Activated CD4-positive, CD25-positive, alpha-beta regulatory T cell (primary cell): ENCODE results near the gene THPO.

Experiments
- DNase-seq, 4 experiments: peaks; one replicate each; lab custom pipeline; 2025; lab: John Stamatoyannopoulos, UW

The THPO gene

DNA sequence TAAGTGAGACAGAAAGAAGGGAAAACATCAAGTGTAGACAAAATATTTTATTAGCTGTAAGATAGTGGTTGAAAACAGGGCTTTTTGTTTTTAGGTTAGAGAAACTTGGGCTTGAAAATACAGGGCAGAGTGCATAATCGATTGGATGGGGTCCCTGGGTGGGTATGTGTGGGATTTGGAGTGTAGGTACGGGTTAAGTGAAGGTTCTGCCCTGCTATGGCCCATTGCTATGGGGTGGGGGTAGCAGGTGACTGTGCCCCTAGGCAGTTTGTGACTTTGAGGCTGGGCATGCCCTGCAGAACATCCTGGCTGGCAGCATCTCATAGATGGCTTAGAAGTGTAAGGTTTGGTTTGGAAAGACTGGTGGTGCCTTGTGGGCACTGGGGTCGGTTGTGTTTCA lies 44.3 kb downstream of the THPO start:
- no peak for DNase-seq

DNA sequence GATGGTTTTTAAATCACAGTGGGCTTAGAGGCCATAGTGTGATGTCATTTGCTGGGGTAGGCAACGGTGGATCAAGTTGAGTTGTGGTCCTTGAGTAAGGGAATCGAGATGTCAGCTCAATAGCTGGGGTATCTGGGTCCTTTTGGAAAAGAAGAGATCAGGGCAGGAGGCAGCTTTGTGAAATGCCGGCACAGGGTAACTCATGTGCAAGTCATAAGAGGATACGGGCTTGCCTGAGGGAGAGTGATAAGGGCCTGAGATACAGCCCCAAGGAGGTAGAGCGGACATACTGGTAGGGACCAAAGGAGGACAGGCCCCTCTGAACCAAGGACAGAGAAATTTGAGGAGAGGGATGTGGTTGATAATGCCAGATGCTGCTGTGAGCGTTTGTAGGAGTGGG lies 44.8 kb downstream of the THPO start:
- no peak for DNase-seq

DNA sequence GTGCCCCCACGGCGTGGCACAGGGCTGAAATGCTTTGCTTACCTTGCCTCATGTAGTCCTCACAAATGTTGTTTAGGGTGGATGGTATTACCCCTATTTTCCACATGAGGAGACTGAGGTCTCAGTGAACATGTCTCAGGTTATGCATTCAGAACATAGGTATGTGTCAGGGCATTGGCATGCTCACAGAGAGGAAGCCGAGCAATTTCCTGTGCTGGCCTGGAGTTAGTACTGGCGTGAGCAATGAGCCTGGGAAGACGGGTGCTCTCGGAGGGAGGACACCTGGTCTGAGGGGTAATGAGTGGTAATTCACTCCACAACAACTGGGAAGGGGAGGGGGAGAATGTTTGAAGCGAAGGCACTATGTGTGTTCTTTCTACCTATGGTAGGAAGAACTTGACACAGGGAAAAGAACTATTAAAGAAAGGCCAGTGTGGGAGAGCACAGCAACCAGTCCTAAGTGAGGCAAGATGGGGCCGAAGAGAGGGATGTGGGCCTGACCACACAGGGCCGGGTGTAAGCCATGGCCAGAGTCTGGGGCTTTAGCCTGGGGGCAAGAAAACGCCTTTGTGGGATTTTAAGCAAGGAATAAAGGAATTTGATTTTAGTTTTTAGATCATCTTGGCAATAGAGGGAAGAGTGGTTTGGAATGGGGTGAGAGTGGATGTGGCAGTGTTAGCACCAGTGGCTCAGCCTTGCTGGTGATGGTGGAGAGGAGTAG lies 45.5 kb downstream of the THPO start:
- DNase-seq, result no peak

DNA sequence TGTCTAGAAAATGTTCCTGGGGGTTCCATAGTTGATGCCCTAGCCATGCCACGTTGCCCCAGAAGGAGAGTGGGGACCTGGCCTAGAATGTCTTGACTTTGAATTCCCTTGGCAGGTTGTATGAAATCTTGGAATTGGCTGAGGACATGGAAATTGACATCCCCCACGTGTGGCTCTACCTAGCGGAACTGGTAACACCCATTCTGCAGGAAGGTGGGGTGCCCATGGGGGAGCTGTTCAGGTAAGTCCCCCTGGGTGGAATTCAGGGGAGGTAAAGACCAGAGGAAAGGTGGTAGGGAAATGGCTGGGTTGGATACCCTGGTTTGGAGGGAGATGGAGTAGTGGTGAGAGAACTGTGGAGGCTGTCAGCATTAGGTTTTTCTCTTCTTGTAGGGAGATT lies 49.5 kb downstream of the THPO start:
- no peak for DNase-seq

DNA sequence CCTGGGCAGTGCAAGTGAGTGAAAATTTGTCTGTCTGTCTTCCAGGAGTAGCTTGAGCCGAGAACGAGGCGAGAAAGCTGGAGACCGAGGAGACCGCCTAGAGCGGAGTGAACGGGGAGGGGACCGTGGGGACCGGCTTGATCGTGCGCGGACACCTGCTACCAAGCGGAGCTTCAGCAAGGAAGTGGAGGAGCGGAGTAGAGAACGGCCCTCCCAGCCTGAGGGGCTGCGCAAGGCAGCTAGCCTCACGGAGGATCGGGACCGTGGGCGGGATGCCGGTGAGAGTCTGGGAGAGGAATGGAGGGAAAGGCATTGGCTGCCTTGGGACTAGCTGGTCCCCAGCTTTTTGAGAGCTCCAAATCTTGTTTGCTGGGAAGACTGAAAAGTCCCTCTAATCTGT lies 50.8 kb downstream of the THPO start:
- no peak for DNase-seq

DNA sequence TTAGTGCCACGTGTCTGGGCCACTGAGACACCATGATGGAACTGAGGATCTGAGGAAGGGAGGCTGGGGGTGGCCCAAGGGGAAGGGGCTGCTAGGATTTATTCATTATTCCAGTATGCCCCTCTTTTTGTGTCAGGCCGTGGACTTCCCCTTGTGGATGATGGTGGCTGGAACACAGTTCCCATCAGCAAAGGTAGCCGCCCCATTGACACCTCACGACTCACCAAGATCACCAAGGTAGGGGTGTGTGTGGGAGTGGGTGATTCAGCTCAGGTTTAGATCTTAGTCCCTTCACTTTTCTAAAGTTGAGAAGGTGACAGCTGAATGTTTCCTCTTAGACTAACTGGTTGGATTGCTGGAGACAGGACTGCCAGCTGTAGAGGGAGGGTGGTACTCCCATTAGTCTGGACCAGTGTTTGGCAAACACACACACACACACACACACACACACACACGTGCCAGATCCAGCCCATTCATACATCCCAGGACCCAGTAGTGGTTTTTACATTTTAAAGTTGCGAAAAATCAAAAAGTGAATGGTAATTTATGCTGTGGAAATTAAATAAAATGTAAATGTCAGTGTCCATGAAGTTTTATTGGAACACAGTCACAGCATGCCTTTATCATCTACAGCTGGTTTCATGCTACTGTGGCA lies 52.2 kb downstream of the THPO start:
- no peak for DNase-seq

DNA sequence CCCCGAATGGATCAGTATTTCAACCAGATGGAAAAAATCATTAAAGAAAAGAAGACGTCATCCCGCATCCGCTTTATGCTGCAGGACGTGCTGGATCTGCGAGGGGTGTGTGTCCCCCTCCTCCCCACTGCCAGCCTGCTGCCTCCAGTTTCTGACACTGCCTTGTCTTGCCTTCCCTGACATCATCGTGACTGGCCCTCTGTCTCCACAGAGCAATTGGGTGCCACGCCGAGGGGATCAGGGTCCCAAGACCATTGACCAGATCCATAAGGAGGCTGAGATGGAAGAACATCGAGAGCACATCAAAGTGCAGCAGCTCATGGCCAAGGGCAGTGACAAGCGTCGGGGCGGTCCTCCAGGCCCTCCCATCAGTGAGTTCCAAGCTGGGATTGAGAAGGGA lies 52.7 kb downstream of the THPO start:
- no peak for DNase-seq

DNA sequence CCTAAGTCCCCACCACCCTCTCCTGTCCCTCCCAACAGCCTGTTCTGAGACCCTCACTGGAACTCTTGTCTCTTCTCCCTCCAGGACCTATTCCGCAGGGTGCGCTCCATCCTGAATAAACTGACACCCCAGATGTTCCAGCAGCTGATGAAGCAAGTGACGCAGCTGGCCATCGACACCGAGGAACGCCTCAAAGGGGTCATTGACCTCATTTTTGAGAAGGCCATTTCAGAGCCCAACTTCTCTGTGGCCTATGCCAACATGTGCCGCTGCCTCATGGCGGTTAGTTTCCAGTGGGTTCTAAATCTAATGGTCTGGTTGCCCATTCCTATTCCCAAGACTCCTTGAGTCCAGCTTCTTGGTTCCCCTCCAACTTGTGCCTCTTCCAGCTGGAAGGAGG lies 54.3 kb downstream of the THPO start:
- no peak for DNase-seq

DNA sequence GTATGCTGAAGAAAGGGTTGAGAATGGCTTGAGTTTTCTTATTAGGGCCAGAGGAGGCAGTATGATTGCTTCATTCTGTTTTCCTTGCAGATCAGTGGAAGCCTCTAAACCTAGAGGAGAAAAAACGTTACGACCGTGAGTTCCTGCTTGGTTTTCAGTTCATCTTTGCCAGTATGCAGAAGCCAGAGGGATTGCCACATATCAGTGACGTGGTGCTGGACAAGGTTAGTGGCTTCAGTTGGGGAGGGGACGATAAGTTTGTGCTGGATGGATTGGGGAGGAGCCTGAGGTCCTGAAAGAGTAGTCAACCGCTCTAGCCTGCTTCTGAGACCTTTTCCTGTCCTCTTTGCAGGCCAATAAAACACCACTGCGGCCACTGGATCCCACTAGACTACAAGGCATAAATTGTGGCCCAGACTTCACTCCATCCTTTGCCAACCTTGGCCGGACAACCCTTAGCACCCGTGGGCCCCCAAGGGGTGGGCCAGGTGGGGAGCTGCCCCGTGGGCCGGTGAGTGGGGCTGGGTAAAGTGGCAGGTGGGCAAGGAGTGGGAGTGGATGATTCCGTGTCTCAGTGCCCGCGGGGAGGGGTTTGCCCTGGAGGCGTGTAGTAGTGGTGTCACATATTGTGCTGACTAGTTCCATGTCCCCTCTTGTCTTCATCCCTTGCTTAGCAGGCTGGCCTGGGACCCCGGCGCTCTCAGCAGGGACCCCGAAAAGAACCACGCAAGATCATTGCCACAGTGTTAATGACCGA lies 55.1 kb downstream of the THPO start:
- no peak for DNase-seq
